B cell (primary cell): ENCODE measurements around the gene COL25A1. TPM values are rescaled to one million over a fixed set of nuclear protein-coding genes. Genes with fewer than 3 reads are reported as not detected.

Experiments
- ATAC-seq: fragments of 200-7000 bp; cut with Tn5 transposase; one replicate; pipeline ENCODE4 v1.10.0; 2021; ENCODE audit warnings: low read depth, mild to moderate bottlenecking, moderate number of reproducible peaks, moderate library complexity
- CTCF ChIA-PET: fragments of 350-600 bp; sonication (Branson Sonifier 250); formaldehyde crosslinking; loops from one replicate; lab custom pipeline; 2021; ENCODE audit warnings: antibody characterized with exemption, inconsistent platforms; lab: Charles Lee
- POLR2A ChIA-PET: fragments of 350-600 bp; sonication (Branson Sonifier 250); formaldehyde crosslinking; loops from one replicate; lab custom pipeline; 2021; ENCODE audit warnings: antibody characterized with exemption; lab: Charles Lee
- DNase-seq: peaks from one replicate; pipeline ENCODE4 v3.0.0; 2013
- H2AFZ ChIP-seq: 2 replicates; pipeline ENCODE4 v1.6.1; 2012; ENCODE audit warnings: mild to moderate bottlenecking, low read depth, low read length; ENCODE audit not compliant: insufficient read depth, poor library complexity, severe bottlenecking
- H3K27ac ChIP-seq, 2 donors: 1 replicate in 1 of 2; 2 replicates in 1 of 2; pipeline ENCODE4 v1.5.1; 2012 to 2013; ENCODE audit warnings: low read length in 2 of 2, mild to moderate bottlenecking in 2 of 2, moderate library complexity in 1 of 2
- H3K27me3 ChIP-seq, 4 experiments: fragments of 200-600 bp in 1 of 4; sonication (generic) in 1 of 4; replicated peaks in 1 of 4; 1 replicate in 2 of 4; 2 replicates in 2 of 4; pipeline versions ENCODE4 v1.6.1 to v1.7.0; 2013 to 2016; ENCODE audit warnings: low read length in 3 of 4, mild to moderate bottlenecking in 2 of 4, mixed read lengths in 1 of 4, moderate library complexity in 1 of 4; ENCODE audit not compliant: insufficient read depth in 4 of 4, control insufficient read depth in 3 of 4; ENCODE audit errors: control extremely low read depth in 1 of 4
- H3K36me3 ChIP-seq, 2 experiments: replicated peaks in 1 of 2; 1 replicate in 1 of 2; 2 replicates in 1 of 2; pipeline versions ENCODE4 v1.6.1 to v1.7.1; 2013; ENCODE audit warnings: low read length in 1 of 2; ENCODE audit not compliant: insufficient read depth in 2 of 2, control insufficient read depth in 1 of 2; ENCODE audit errors: control extremely low read depth in 1 of 2, extremely low read depth in 1 of 2
- H3K4me1 ChIP-seq, 2 donors: fragments of 200-600 bp in 1 of 2; sonication (generic) in 1 of 2; 1 replicate in 1 of 2; 2 replicates in 1 of 2; pipeline versions ENCODE4 v1.5.1 to v1.6.1; 2013 to 2017; ENCODE audit warnings: low read length in 2 of 2; ENCODE audit not compliant: control insufficient read depth in 2 of 2, insufficient read depth in 2 of 2
- H3K4me2 ChIP-seq: replicated peaks from 2 replicates; pipeline ENCODE3; 2012; ENCODE audit warnings: mild to moderate bottlenecking, low read depth, low read length; ENCODE audit not compliant: poor library complexity, severe bottlenecking
- H3K4me3 ChIP-seq, 5 experiments: fragments of 200-600 bp in 1 of 5; sonication (generic) in 1 of 5; 1 replicate in 3 of 5; 2 replicates in 2 of 5; pipeline versions ENCODE4 v1.5.1 to v1.7.0; 2011 to 2016; ENCODE audit warnings: low read length in 4 of 5, mild to moderate bottlenecking in 4 of 5, low read depth in 2 of 5, control low read depth in 1 of 5, moderate library complexity in 1 of 5; ENCODE audit not compliant: insufficient read depth in 1 of 5; ENCODE audit errors: control extremely low read depth in 1 of 5, extremely low read depth in 1 of 5
- H3K79me2 ChIP-seq: fragments of 200-600 bp; sonication (generic); one replicate; pipeline ENCODE4 v1.6.0; 2016; ENCODE audit warnings: low read length; ENCODE audit not compliant: control insufficient read depth, insufficient read depth
- H3K9ac ChIP-seq: fragments of 200-600 bp; sonication (generic); 2 replicates; pipeline ENCODE4 v1.6.1; 2017; ENCODE audit warnings: mild to moderate bottlenecking, low read length, moderate library complexity
- H3K9me3 ChIP-seq, 3 donors: one replicate each; pipeline versions ENCODE4 v1.6.1 to v1.7.1; 2013; ENCODE audit warnings: low read length in 2 of 3; ENCODE audit not compliant: control insufficient read depth in 2 of 3, insufficient read depth in 1 of 3; ENCODE audit errors: control extremely low read depth in 1 of 3
- H4K20me1 ChIP-seq: 2 replicates; pipeline ENCODE4 v1.6.0; 2012; ENCODE audit warnings: mild to moderate bottlenecking, low read length; ENCODE audit not compliant: insufficient read depth, control insufficient read depth, poor library complexity, severe bottlenecking
- H3K27ac Mint-ChIP-seq: one replicate; pipeline ENCODE4 v1.8.0; 2021; ENCODE audit warnings: mixed read lengths
- H3K27me3 Mint-ChIP-seq: one replicate; pipeline ENCODE4 v1.8.0; 2021; ENCODE audit warnings: mixed read lengths
- H3K4me1 Mint-ChIP-seq: one replicate; pipeline ENCODE4 v1.8.0; 2021; ENCODE audit warnings: mixed read lengths
- H3K4me3 Mint-ChIP-seq: one replicate; pipeline ENCODE4 v1.8.0; 2021; ENCODE audit warnings: mixed read lengths
- H3K9me3 Mint-ChIP-seq: one replicate; pipeline ENCODE4 v1.8.0; 2022; ENCODE audit warnings: mixed read lengths; ENCODE audit not compliant: insufficient read depth
- CTCF ChIP-seq: fragments of 200-600 bp; IDR thresholded peaks from one replicate; pipeline ENCODE4 v1.8.0; 2022; ENCODE audit warnings: antibody characterized with exemption, mild to moderate bottlenecking
- EZH2 ChIP-seq: IDR thresholded peaks from 2 replicates; pipeline ENCODE4 v1.6.1; 2012; ENCODE audit warnings: borderline replicate concordance, low read depth, mild to moderate bottlenecking, moderate library complexity, low read length; ENCODE audit not compliant: insufficient read depth, poor library complexity, severe bottlenecking
- WGBS: methylation state at CpG from one replicate; pipeline ENCODE4 v1.1.5; 2013; ENCODE audit warnings: missing lambda C conversion rate; ENCODE audit not compliant: insufficient coverage; 5-methylcytosine and 5-hydroxymethylcytosine counted together
- intact Hi-C: fragments of 100-400 bp; cut with micrococcal nuclease; formaldehyde crosslinking; loops from one replicate; pipeline ENCODE4 v1.10.0; 2022
- polyA plus RNA-seq: library from polyadenylated mRNA; depleted of rRNA; stranded (reverse); fragments of >200 nt; gene quantifications from 2 replicates; pipeline ENCODE4 v1.2.3, GENCODE V29; 2012
- total RNA-seq, 2 donors: library from RNA; stranded (reverse); fragments of 120-200 nt in 1 of 2; gene quantifications; 1 replicate in 1 of 2; 2 replicates in 1 of 2; pipeline versions ENCODE4 v1.2.3 to v1.2.4, GENCODE V29; 2013 to 2022

The COL25A1 gene
- total and polyA plus RNA-seq, 2 donors (not counting 1 experiment from before 2014, with no cell fraction given): not detected

- H3K4me1 ChIP-seq: no peaks in the 10 kb centered on the region
- intact Hi-C loops: no loop called here
- H3K9ac ChIP-seq: no peak overlapping the region
- no peak overlapping the region for H3K4me3 Mint-ChIP-seq
- H3K36me3 ChIP-seq: no peaks in the 10 kb centered on the region
- DNase-seq (no peak), ATAC-seq (no peak)
- H3K27ac Mint-ChIP-seq: no peak overlapping the region
- no peaks in the 10 kb centered on the region for H4K20me1 ChIP-seq
- ChIA-PET CTCF (no interaction called here), POLR2A (no interaction called here)
- H3K9me3 ChIP-seq: no peaks in the 10 kb centered on the region
- H3K27ac ChIP-seq: no peak overlapping the region
- H3K9me3 Mint-ChIP-seq: no peaks in the 10 kb centered on the region
- no peaks in the 10 kb centered on the region for H3K27me3 Mint-ChIP-seq
- H3K4me3 ChIP-seq: no peak overlapping the region
- no peaks in the 10 kb centered on the region for H3K79me2 ChIP-seq
- H3K27me3 ChIP-seq: no peaks in the 10 kb centered on the region
- no peaks in the 10 kb centered on the region for H3K4me1 Mint-ChIP-seq
- TF ChIP-seq EZH2: no peak
- no peak for TF ChIP-seq CTCF
- no peak overlapping the region for H2AFZ ChIP-seq
- no peak overlapping the region for H3K4me2 ChIP-seq
Observed at GRCh38 chr4:109171070-109171469, 131.4 kb downstream of the COL25A1 start.

DNA sequence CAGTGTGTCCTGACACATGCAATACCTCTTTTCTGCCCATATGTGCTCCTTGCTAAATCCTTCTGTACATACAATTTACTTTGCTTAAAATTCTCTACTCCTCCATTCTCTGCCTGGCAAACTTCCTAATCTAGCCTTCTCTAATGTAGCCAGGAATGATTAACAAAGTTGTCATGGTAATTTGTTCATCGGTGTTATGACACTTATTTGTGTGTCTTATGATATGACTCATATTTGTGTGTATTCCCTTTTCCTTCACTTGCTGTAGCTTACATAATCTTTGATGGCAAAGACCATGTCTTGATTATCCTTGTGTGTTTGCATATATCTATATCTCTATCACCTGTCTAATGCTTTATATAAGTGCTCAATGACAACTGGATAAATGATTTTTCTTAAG, 133.3 kb downstream of the COL25A1 start:
- Histone ChIP-seq H2AFZ (no peak overlapping the region), H3K4me1 (no peaks in the 10 kb centered on the region), H3K4me2 (no peak overlapping the region), H4K20me1 (no peaks in the 10 kb centered on the region), H3K9me3 (no peaks in the 10 kb centered on the region), H3K27me3 (no peaks in the 10 kb centered on the region), H3K79me2 (no peaks in the 10 kb centered on the region), H3K4me3 (no peak overlapping the region), H3K9ac (no peak overlapping the region), H3K36me3 (no peaks in the 10 kb centered on the region), H3K27ac (no peak overlapping the region)
- intact Hi-C loops: no loop called here
- ChIA-PET POLR2A (no interaction called here), CTCF (no interaction called here)
- no CpG with 5 or more reads among the region's 1 CpG for WGBS
- H3K27ac Mint-ChIP-seq: no peak overlapping the region
- ATAC-seq (no peak), DNase-seq (no peak)
- H3K9me3 Mint-ChIP-seq: no peaks in the 10 kb centered on the region
- H3K27me3 Mint-ChIP-seq: no peaks in the 10 kb centered on the region
- no peak for TF ChIP-seq EZH2
- TF ChIP-seq CTCF: no peak
- no peaks in the 10 kb centered on the region for H3K4me1 Mint-ChIP-seq
- no peak overlapping the region for H3K4me3 Mint-ChIP-seq
